GM21825 (cell line): ENCODE data around the gene NPTXR.

Experiments
- ATAC-seq: cut with Tn5 transposase; IDR thresholded peaks from one replicate; pipeline ENCODE4 v1.9.1; 2021; ENCODE audit warnings: mild to moderate bottlenecking, moderate library complexity; ENCODE audit not compliant: unreplicated experiment

Gene NPTXR

DNA sequence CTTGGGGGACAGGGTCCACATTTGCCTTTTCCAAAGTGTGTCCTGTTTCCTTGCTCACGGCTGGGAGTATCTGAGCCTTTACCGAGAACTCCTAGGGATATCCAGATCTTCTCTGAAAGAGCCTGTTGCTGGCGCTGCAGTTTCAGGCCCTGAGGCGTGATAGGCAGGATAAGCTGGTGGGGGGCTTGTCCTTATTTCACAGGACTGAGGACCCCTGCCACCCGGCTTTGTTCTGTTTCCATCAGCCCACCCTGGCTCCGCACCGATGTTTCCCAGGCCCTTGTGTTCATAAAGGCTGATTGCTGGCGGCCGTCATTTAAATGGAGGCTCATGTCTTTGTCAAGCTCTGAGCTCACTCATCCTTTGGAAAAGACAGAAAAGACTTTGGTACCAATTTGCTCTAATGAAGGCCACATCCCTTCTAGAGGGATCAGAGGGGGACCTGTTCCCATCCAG, 9.4 kb upstream of the NPTXR start:
- ATAC-seq, result no peak

DNA sequence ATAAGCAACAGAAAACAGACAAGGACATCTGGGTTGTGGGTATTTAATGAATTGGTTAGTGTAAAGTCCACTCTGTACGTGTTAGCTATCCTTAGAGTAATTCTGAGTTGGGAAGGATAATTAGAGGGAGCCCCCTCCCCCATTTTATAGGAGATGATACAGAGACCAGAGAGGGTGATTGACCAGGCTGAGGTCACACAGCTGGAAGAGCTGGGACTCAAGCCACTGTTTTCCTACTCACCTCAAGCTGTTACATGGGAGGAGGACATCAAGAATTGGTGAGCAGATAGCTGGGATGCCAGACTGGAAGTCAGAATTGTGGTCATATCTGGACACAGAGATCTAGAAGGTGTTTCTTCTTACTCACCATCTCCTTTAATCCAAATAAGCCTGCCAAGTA, 8.7 kb upstream of the NPTXR start:
- ATAC-seq, result no peak

DNA sequence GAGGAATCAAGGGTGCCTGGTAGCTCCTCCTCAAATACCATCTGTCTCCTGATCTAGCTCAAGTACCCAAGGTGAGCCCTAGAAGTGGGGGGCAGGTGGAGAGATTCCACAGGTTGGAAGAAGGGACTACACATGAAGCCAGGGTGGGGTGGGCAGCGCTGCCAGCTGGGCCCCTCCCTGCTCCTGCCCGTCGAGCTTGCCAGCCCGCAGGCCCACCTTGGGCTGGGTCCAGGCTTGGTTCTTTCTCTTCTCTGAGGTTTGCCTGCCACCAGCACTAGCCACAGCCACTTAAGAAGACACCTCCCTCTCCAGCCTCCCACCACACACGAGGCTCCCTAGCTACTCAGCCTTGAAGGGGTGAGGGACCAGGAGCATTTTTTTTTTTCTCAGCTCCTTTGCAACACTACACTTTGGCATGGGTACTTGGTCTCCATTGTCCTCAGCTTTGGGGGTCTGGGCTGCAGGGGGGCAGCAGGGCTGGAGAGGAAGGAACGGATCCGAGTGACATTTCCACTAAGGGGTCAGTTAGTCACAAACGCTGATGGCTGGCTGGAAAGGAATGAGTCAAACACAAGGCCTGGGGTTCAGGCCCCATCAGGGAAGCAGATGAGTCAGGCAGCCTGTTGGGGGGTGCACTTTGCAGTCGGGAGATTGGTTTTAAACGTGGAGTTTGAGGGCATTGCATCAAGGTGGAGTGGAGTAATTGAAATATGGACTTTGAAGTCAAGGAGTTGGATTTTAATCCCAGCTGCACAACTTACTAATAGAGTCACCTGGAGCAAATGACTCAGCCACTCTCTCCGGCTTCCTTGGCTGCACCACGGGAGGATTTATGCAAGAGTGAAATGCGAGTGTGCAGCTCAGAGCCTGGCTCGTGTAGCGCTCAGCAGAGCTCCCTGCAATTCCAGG, 7.4 kb upstream of the NPTXR start:
- ATAC-seq, result no peak

DNA sequence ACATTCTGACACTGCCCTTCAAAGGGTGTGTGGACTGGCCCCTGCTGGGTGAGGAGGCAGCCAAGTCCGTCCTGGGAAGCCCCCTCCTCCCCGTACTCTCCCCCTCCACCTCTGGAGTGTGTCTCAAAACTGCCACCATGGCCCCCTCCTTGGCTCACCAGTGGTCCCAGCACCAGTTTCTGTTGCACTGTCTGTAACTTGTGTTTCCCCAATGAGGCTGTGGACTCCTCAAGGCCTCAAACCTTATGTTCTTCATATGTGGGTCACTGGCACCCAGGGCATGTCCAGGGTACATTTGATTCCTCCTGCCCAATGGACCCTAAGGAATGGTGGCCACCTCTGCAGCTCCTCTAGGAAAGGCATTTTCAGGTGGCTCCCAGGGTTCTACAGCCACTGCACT, 6.6 kb upstream of the NPTXR start:
- no peak for ATAC-seq

DNA sequence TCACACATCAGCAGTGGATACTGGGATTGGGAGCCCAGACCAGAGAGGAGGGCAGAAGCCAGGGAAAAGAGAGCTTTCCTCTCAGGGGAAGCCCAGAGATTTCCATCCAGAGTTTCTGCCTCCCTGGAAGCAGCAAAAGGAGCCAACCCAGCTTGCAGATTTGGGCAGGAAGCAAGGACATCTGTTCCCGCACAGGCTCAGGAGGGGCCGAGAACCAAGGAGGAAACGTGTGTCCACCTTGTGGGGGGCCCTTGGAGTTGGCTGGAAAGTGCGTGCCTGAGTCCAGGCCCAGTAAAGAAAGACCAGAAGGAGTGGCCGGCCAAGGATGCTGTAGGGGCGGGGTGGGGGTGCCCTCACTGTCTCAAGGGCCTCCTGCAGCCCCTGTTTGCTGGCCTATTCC, 6.0 kb upstream of the NPTXR start:
- ATAC-seq, result no peak

DNA sequence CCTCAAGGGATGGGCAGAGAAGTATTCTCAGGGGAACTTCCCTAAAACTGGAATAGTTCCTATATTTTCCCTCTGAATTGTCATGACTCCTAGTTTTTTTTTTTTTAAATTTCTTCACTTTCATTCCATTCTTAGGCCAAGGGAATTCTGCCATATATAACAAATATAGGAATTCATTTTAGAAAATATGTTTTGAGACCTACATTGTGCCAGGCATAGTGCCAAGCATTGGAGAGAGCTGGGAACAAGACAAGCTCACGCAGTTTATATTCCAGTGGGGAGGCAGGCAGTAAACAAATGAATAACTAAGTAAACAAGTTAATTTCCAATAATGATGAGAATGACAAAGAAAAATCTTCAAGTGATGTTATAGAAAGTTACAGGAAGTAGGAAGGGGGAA, 2.6 kb upstream of the NPTXR start:
- no peak for ATAC-seq

DNA sequence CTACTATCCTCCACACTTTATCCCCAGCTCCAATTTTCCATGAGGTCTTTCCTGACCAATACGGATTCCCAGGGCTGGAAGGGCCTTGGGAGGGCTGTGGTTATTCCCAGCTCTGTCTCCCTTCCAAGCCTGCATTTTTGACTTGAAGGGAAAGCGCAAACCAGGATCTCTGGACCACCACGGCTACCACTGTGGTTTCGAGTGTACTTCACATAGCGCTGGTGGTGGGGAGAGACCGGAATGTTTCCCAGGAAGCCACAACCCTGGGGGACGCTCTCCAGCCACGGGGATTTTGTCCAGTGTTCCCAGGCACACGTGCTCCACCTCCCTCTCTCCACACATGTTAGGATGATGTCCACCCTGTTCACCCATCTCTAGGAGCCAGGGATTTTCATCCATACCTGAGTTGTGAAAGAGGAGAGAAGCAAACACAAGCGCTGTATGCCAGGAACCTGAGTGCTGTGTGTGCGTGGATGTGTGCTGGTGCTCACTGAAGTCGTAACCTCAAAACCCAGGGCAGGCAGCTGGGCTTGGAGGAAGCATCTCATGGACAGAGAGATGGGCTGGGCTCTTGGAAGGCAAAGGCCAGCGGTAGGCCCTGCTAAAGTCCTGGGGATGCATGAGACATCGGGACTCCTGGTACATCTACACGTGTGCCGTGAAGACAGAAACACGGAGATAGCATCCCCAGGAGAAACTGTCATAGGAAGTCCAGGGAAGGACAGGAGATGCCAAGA, 1.3 kb upstream of the NPTXR start:
- ATAC-seq, result no peak

DNA sequence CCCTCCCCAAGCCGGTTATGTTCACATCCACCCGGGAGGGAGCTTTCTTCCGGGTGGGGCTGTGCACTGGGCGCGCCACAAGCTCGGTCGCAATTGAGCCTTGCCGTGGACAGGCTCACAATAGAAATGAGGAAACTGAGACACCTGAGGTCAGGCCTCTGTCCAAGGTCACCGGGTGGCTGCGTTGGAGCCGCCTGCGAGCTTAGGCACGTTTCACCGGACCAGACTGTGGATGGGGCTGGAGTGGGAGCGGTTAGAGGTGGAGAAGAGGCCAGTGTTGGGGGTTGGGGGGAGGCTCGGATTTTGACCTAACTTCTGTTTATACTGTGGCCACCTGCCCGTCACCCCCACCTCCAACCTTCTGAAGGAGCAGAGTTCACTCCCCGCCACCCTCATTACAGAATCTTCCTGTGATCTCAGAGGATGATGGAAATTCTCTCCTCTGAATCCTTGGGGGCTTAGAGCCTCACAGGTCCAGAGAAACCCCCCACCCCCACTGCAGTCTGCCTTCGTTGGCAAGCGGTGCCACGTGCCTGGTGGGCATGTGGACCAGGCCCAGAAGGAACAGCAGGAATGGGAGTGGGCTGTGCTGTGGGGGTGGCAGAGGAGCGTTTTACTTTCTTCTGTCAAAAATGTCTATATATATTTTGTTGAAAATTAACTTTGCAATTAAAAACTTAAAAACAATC, 631 bp upstream of the NPTXR start:
- ATAC-seq, result no peak

DNA sequence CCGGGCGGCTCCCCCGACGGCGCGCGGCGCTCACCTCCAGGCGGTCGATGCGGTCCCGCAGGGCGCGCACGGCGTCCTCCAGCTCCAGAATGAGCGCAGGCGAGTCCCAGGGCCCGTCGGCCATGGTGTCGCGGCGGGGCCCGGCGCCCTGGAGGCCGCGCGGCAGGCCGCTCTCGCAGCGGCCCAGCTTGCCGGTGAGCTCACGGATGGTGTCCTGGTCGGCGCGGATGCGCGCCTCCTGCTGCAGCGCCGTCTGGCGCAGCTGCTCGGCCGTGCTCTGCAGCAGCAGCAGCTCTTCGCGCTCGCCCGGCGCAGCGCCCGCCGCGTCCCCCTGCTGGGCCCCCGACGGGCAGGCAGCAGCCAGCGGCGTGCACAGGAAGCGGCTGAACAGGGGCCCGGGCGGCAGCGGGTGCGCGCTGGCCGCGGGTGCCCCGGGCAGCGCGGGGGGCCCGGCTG, 599 bp downstream of the NPTXR start:
- no peak for ATAC-seq

DNA sequence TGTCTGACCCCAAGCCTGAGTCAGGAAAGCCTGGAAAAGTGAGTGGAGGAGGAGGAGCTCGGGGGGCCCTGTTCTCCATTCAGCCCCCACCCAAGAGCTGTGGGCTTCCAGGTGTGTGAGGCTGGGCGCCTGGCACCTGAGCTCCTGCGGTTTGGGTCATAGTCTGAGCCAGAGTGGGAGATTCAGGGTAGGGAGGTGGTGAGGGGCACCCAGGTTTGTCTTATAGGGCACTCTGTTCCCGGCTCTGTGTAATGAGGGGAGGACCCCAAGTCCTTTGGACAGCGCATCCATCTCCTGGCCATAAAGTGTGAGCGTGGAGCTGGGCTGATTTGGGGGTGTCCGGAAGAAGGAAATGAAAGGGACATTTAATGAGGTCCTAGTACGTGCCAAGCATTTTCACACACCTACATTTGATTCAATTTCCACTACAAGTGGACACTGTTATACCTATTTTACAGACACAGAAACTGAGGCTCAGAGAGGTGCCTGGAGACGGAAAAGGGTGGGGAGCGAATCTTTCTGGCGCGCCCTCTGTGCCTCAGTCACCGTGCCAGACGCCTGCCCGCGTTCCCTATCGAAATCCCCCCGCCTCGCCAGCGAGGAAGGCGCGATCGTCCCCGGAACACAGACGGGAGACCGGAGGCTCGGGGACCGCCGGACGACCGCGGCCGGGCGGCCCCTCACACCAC, 1.2 kb downstream of the NPTXR start:
- ATAC-seq, result no peak

DNA sequence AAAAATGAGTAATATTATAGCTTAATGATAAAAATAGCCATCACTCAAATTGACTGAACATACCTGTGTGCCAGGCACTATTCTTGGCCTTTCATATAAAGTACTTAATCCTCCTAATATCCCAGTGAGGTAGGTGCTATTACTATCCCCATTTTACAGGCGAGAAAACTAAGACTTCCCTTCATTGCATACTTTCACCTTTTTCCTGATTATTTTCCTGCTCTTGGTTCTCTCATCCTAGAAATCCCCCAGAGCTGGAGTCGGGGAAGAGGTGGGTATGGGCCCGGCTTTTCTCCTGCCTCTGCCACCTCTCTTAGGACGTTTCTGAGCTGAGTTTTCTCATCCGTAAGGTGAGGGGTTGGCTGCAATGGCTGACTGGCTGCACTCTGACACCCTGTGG, 2.2 kb downstream of the NPTXR start:
- no peak for ATAC-seq

DNA sequence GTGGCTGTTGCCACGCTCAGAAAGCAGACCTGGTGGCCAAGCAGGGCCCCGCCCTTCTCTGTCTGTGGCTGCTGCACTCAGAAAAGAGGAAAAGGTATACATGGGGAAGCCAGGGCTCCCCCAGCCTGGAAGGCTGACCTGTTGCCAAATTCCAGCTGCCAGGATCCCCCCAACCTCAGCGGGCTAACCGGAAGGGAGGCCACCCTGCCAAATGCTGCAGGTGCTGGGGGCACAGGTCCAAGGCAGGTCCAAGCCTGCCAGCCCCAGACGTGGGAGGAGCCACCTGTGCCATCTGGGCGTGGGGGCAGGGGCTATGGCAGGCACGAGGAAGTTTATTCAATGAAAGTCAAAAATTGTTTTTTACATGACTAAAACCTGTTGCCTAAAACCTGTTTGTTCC, 2.6 kb downstream of the NPTXR start:
- ATAC-seq, result no peak

DNA sequence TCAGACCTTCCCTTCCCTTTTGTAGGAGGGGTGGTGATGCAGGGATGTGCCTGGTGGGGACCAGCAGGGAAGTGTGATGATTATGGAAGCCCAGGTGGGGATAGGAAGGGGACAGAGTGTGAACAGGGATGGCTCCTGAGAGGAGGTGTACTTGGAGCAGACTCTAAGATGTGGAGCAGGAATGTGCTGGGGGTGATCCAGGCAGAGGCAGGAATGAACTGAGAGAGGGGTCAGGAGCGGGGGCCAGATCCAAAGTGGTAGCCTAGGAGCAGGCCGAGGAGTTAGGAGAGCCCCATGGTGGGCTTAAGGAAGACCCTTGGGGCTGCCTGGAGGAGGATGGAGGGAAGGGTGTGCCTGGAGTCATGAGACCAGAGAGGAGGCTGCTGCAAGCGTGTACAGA, 3.7 kb downstream of the NPTXR start:
- ATAC-seq, result no peak

DNA sequence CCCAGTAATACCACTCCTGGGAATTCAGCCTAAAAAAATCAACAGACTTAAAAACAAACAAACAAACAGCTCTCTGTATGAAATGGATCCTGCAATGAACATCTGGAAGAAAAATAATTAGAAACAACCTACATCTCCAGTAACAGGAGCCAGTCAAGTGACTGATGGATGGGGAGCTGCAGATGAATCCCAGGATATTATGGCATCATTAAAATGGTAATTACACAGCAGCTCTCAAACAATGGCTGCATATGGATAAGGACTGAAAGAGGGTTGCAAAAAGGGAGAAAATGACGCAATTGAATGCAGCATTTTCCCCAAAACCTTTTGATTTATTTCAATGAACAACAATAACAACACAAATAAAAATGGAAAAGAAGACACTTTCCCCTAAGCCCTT, 4.1 kb downstream of the NPTXR start:
- ATAC-seq, result no peak

DNA sequence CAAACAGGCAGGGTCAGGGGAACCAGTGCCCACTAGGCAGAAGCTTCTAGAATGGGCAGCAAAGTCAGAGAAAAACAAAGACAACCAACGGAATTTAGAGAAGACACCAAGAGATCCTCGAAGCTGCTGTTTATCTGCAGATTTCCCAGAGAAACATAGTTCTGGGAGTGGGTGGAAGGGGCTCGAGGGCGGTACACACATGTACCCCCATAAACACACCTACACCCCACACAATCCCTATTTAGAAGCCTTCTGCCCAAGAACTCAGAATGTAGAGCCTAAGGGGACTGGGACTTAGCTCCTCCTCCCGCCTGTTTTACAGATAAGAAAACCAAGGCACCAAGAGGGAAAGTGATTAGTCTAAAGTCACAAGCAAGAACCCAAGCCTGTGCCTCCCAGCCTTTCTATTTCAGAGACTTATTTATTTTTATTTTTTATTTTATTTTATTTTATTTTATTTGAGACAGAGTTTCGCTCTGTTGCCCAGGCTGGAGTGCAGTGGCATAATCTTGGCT, 6.4 kb downstream of the NPTXR start:
- no peak for ATAC-seq

DNA sequence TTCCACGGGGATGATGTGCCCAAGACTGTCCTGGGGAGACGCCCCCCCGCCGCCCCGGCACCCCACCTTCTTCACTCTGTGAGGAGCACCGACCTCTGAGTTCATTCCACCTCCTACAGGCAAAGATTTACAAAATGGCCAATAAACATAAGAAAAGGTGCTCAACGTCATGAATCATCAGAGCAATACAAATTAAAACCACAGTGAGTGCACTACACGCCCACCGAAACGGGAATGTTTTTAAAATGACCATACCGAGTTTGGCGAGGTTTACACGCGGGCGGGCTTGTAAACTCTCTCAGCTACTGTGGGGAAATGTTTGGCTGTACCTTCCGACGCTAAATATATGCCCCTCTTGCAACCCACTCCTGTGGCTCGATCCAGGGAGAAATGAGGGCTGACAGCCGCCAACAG, 7.9 kb downstream of the NPTXR start:
- ATAC-seq, result no peak

DNA sequence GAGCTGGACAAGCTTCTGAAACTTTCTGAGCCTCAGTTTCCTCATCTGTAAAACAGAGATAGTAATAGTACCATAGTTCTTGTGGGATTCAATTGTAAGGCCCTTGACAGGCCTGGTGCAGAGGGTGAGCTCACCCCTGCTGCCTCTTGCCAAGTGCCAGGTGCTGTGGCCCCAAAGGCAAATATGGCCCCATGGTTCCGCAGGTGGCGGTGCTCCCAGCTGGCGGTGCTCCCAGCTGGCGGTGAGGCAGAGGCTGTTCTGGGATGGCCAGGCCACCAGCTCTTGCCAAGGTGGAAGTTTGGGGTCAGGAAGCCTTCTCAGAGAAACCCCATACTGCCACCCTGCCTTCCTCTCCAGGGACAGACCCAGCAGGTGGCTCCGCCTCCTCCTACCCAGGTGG, 8.8 kb downstream of the NPTXR start:
- ATAC-seq, result no peak

DNA sequence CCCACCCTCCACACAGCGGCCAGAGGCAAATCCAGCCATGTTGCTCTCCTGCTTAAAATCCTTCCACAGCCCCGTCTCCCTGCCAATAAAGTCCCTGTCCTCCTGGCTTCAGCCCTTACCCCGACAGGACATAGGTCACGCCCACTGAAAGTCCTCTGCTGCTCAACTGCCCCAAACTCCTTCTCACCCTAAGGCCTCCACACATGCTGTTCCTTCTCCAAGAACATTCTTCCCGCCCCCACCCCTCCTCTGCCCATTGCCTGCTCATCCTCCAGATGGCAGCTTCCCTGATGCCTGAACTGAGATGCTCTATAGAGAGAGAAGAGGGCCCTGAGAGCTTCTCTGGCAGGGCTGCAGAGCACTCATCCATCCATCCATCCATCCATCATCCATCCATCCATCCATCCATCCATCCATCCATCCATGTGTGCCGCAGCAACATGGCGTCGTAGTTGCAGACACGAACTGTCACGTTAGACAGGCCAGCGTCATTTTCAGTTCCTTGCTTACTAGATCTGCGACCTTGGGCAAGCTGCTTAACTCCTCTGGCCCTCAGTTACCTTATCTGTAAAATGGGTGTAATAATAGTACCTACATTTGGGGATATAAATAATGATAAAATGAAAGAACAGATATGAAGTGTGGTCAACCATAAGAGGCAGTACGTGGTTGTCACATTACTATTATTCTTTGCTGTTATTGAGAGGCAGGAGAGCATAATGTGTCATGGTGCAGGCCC, 9.4 kb downstream of the NPTXR start:
- no peak for ATAC-seq

DNA sequence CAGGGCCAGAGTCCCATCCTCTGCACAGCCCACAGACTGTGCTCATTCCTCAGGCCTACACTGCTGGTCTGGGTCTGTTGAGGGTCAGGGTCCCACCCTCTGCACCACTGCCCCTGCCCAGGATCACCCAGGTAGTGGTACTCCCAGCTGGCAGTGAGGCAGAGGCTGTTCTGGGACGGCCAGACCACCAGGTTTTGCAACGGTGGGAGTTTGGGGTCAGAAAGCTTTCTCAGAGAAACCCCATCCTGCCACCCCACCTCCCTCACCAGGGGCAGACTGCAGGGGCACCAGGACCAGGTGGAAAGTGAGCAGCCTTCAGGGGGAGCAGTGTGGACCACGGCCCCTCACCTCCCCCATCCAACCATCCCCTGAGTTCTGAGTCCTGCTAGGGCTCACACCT, 10.8 kb downstream of the NPTXR start:
- no peak for ATAC-seq
